Endothelial cell of umbilical vein (primary cell): ENCODE measurements around the gene SLC35A5. TPM values are rescaled to one million over a fixed set of nuclear protein-coding genes. Genes with fewer than 3 reads are reported as not detected.

Source experiments
- BruUV-seq: library from RNA; stranded (reverse); fragments of 400-500 nt; replicated peaks from 2 replicates; lab custom pipeline; 2021; lab: Mats Ljungman, UMichigan
- CTCF ChIA-PET: fragments of 300-600, 350-600 bp; sonication (Branson Sonifier 250); formaldehyde crosslinking; loops from one replicate; lab custom pipeline; 2021; ENCODE audit warnings: antibody characterized with exemption, inconsistent platforms; lab: Charles Lee
- POLR2A ChIA-PET: fragments of 300-600, 350-600 bp; sonication (Branson Sonifier 250); formaldehyde crosslinking; loops from one replicate; lab custom pipeline; 2021; ENCODE audit warnings: antibody characterized with exemption, inconsistent platforms; lab: Charles Lee
- DNase-seq: peaks from one replicate; pipeline ENCODE4 v3.0.0-alpha.2; 2011; ENCODE audit warnings: low read depth, low spot score
- FAIRE-seq: peaks from 2 replicates; lab custom pipeline; 2011; peaks lifted over from hg19 to GRCh38; lab: Jason Lieb, UNC
- H2AFZ ChIP-seq: 2 replicates; pipeline ENCODE4 v1.6.0; 2012; ENCODE audit warnings: low read depth, low read length, control low read depth, inconsistent platforms
- H3K27ac ChIP-seq: 2 replicates; pipeline ENCODE4 v1.5.1; 2011; ENCODE audit warnings: low read depth, mild to moderate bottlenecking, control low read depth, low read length, moderate library complexity; ENCODE audit not compliant: insufficient read depth
- H3K27me3 ChIP-seq, 2 experiments: 2 replicates each; pipeline versions ENCODE4 v1.6.0 to v1.6.1; 2011; ENCODE audit warnings: low read length in 2 of 2, mixed read lengths in 1 of 2; ENCODE audit not compliant: control insufficient read depth in 2 of 2, insufficient read depth in 2 of 2
- H3K36me3 ChIP-seq, 2 experiments: 2 replicates in 1 of 2; 3 replicates in 1 of 2; pipeline ENCODE4 v1.5.1; 2011; ENCODE audit warnings: low read length in 2 of 2, mild to moderate bottlenecking in 1 of 2, moderate library complexity in 1 of 2; ENCODE audit not compliant: control insufficient read depth in 2 of 2, insufficient read depth in 2 of 2; ENCODE audit errors: extremely low read depth in 1 of 2
- H3K4me1 ChIP-seq: 3 replicates; pipeline ENCODE4 v1.5.1; 2011; ENCODE audit warnings: mild to moderate bottlenecking, low read length; ENCODE audit not compliant: control insufficient read depth, insufficient read depth; ENCODE audit errors: extremely low read depth
- H3K4me2 ChIP-seq: 2 replicates; pipeline ENCODE4 v1.6.1; 2011; ENCODE audit warnings: low read length, control low read depth, mixed read lengths; ENCODE audit not compliant: insufficient read depth
- H3K4me3 ChIP-seq, 3 experiments: fragments of 200-600 bp in 1 of 3; sonication (generic), shearing (Covaris generic) in 1 of 3; replicated peaks in 1 of 3; 2 replicates each; pipeline ENCODE4 v1.5.1; 2011 to 2016; ENCODE audit warnings: control low read depth in 3 of 3, low read length in 3 of 3, mild to moderate bottlenecking in 2 of 3, inconsistent platforms in 1 of 3, low read depth in 1 of 3, moderate library complexity in 1 of 3; ENCODE audit not compliant: insufficient read depth in 1 of 3
- H3K79me2 ChIP-seq: 2 replicates; pipeline ENCODE4 v1.6.0; 2012; ENCODE audit warnings: low read length, inconsistent platforms; ENCODE audit not compliant: control insufficient read depth, insufficient read depth
- H3K9ac ChIP-seq: replicated peaks from 2 replicates; pipeline ENCODE3; 2011; ENCODE audit warnings: low read length, control low read depth; ENCODE audit not compliant: insufficient read depth; ENCODE audit errors: extremely low read depth
- H3K9me1 ChIP-seq: replicated peaks from 3 replicates; pipeline ENCODE4 v1.6.0; 2011; ENCODE audit warnings: mild to moderate bottlenecking, low read length; ENCODE audit not compliant: control insufficient read depth, insufficient read depth; ENCODE audit errors: extremely low read depth
- H3K9me3 ChIP-seq: replicated peaks from 2 replicates; pipeline ENCODE4 v1.5.1; 2012; ENCODE audit warnings: low read length, inconsistent platforms; ENCODE audit not compliant: control insufficient read depth, insufficient read depth
- H4K20me1 ChIP-seq: replicated peaks from 2 replicates; pipeline ENCODE3; 2011; ENCODE audit warnings: mild to moderate bottlenecking, low read length; ENCODE audit not compliant: control insufficient read depth, insufficient read depth; ENCODE audit errors: extremely low read depth
- CTCF ChIP-seq, 2 donors: IDR thresholded peaks; 1 replicate in 1 of 2; 2 replicates in 1 of 2; pipeline ENCODE4 v1.5.1; 2011; ENCODE audit warnings: low read length in 2 of 2, mild to moderate bottlenecking in 2 of 2, moderate library complexity in 2 of 2, control low read depth in 1 of 2, inconsistent platforms in 1 of 2, low read depth in 1 of 2; ENCODE audit not compliant: insufficient read depth in 1 of 2; ENCODE audit errors: extremely low read depth in 1 of 2
- EZH2 ChIP-seq: IDR thresholded peaks from 2 replicates; pipeline ENCODE4 v1.6.1; 2012; ENCODE audit warnings: borderline replicate concordance, low read depth, mild to moderate bottlenecking, moderate library complexity, low read length, inconsistent platforms; ENCODE audit not compliant: severe bottlenecking
- FOS ChIP-seq: IDR thresholded peaks from 2 replicates; pipeline ENCODE4 v1.6.1; 2011; ENCODE audit warnings: mild to moderate bottlenecking, low read length, moderate library complexity, borderline replicate concordance; ENCODE audit not compliant: insufficient read depth
- GATA2 ChIP-seq: IDR thresholded peaks from 2 replicates; pipeline ENCODE4 v1.7.0; 2011; ENCODE audit warnings: low read depth, mild to moderate bottlenecking, moderate library complexity, mixed read lengths, low read length; ENCODE audit not compliant: insufficient read length, insufficient read depth
- JUN ChIP-seq: IDR thresholded peaks from 2 replicates; pipeline ENCODE4 v1.6.1; 2011; ENCODE audit warnings: borderline replicate concordance, low read depth; ENCODE audit not compliant: insufficient read length, insufficient read depth
- MAX ChIP-seq: IDR thresholded peaks from 2 replicates; pipeline ENCODE4 v1.6.1; 2011; ENCODE audit not compliant: insufficient read depth, insufficient read length
- MYC ChIP-seq: IDR thresholded peaks from one replicate; pipeline ENCODE4 v1.6.1; 2011; ENCODE audit warnings: mild to moderate bottlenecking, low read depth, low read length
- POLR2A ChIP-seq: IDR thresholded peaks from 2 replicates; pipeline ENCODE4 v1.6.1; 2012; ENCODE audit warnings: low read depth, mild to moderate bottlenecking, control low read depth, low read length
- POLR2AphosphoS5 ChIP-seq: IDR thresholded peaks from 2 replicates; pipeline ENCODE4 v1.6.1; 2012; ENCODE audit warnings: low read depth, mild to moderate bottlenecking, control low read depth, low read length, moderate library complexity; ENCODE audit not compliant: insufficient read depth
- dilution Hi-C: fragments of 300-500 bp; cut with MboI; formaldehyde crosslinking; loops from one replicate; pipeline ENCODE4 v1.15.0; 2019; ENCODE audit warnings: low sequenced_read_pairs; ENCODE audit not compliant: extremely low pct_ligation_motif_present
- intact Hi-C: fragments of 100-400 bp; cut with micrococcal nuclease; formaldehyde crosslinking; loops from one replicate; pipeline ENCODE4 v1.10.0; 2022
- polyA plus RNA-seq, 4 experiments: library from polyadenylated mRNA; depleted of rRNA in 3 of 4; stranded (reverse) in 3 of 4; unstranded in 1 of 4; fragments of >200 nt; gene quantifications; 2 replicates each; pipeline versions ENCODE4 v1.2.1 to v1.2.3, GENCODE V29; 2011 to 2012; ENCODE audit warnings: missing spikeins in 1 of 4
- total RNA-seq: library from RNA; stranded (reverse); gene quantifications from 2 replicates; pipeline ENCODE4 v1.2.3, GENCODE V29; 2021

The SLC35A5 gene
- total and polyA plus RNA-seq, 2 donors (not counting 3 experiments of a cell fraction or from before 2014, with no cell fraction given), result 25.1 to 40.1 TPM

GRCh38 chr3:112617285-112617684 is 55.4 kb downstream of the SLC35A5 start:
- Histone ChIP-seq H3K9me1 (no peaks in the 10 kb centered on the region), H3K4me2 (no peak overlapping the region), H3K4me3 (no peak overlapping the region), H3K9me3 (no peaks in the 10 kb centered on the region), H3K27ac (no peak overlapping the region), H3K79me2 (no peaks in the 10 kb centered on the region), H3K9ac (no peak overlapping the region), H2AFZ (no peak overlapping the region), H3K27me3 (no peaks in the 10 kb centered on the region), H3K4me1 (peaks cover 7% of the 10 kb centered on the region), H3K36me3 (peaks cover 0 to 8% of the 10 kb centered on the region in 2 experiments), H4K20me1 (no peaks in the 10 kb centered on the region)
- TF ChIP-seq GATA2 (no peak), MYC (no peak), FOS (no peak), EZH2 (no peak), CTCF (IDR thresholded peaks at IDR 0.05; ENCODE audit: extremely low read depth in 1 of 2, insufficient read depth in 1 of 2, low read depth in 1 of 2, low read length in 2 of 2) (no peak), MAX (no peak), POLR2AphosphoS5 (no peak), JUN (no peak), POLR2A (no peak)
- DNase-seq, result no peak
- dilution Hi-C loops (no loop called here), intact Hi-C loops (no loop called here)
- POLR2A ChIA-PET, result no interaction called here
- no TSS peak for BruUV-seq
- no peak for FAIRE-seq
- CTCF ChIA-PET, result interaction anchor here (1.3 to 1.4 kb wide), 2 partner anchors 9 to 10 kb away, joined by 3 to 5 read pairs; no protein-coding TSS in a partner anchor
